COLO668 (cell line): Measurements from ENCODE around the gene PPFIA4.
A peak's percentile ranks its signal among the peaks of the same experiment; 100 is the strongest.
"Not testable (repeated sequence)": the region's sequence is repeated elsewhere in the genome, so short reads cannot be mapped to it uniquely, and the experiment has no call there.

ENCODE experiments used
- DNase-seq: peaks from one replicate; lab custom pipeline; 2025; ENCODE audit not compliant: unreplicated experiment; lab: John Stamatoyannopoulos, UW

PPFIA4 gene

GRCh38 chr1:203011582-203011981 lies 14.7 kb upstream of the PPFIA4 start:
- DNase-seq: no peak

- DNase-seq: no peak
Observed at GRCh38 chr1:203017061-203017460, 9.2 kb upstream of the PPFIA4 start.

GRCh38 chr1:203017692-203018091 lies 8.6 kb upstream of the PPFIA4 start:
- no peak for DNase-seq

- DNase-seq: not testable (repeated sequence)
Observed at GRCh38 chr1:203022855-203023254, 3.4 kb upstream of the PPFIA4 start.

- no peak for DNase-seq
Observed at GRCh38 chr1:203025686-203026030, 633 bp upstream of the PPFIA4 start.

GRCh38 chr1:203026666-203027663 lies 674 bp downstream of the PPFIA4 start:
- no peak for DNase-seq

GRCh38 chr1:203028067-203028783 lies 1.9 kb downstream of the PPFIA4 start:
- DNase-seq: no peak

GRCh38 chr1:203028784-203029553 lies 2.7 kb downstream of the PPFIA4 start:
- no peak for DNase-seq

GRCh38 chr1:203031467-203031866 lies 5.2 kb downstream of the PPFIA4 start:
- DNase-seq: no peak

GRCh38 chr1:203033287-203033686 lies 7.0 kb downstream of the PPFIA4 start:
- no peak for DNase-seq

GRCh38 chr1:203033917-203034316 lies 7.6 kb downstream of the PPFIA4 start:
- no peak for DNase-seq

- no peak for DNase-seq
Observed at GRCh38 chr1:203034422-203035110, 8.3 kb downstream of the PPFIA4 start.

GRCh38 chr1:203035111-203036000 lies 9.1 kb downstream of the PPFIA4 start:
- DNase-seq: no peak

- DNase-seq: no peak
Observed at GRCh38 chr1:203036135-203036534, 9.8 kb downstream of the PPFIA4 start.

GRCh38 chr1:203036537-203036936 lies 10.2 kb downstream of the PPFIA4 start:
- no peak for DNase-seq

GRCh38 chr1:203037509-203038190 lies 11.4 kb downstream of the PPFIA4 start:
- no peak for DNase-seq

- no peak for DNase-seq
Observed at GRCh38 chr1:203038217-203038741, 12.0 kb downstream of the PPFIA4 start.

GRCh38 chr1:203038891-203039608 lies 12.8 kb downstream of the PPFIA4 start:
- DNase-seq: peak; percentile 76
